ENCODE measurements around the gene PTPRM.

The PTPRM gene

GRCh38 chr18:7786569-7786968, 219.5 kb downstream of the PTPRM start:
- H3K9me3 ChIP-seq (ENCODE audit: control insufficient read depth, insufficient read depth, low read length): no peaks in the 10 kb centered on the region
- no peak overlapping the region for H3K9ac ChIP-seq (ENCODE audit: low read depth, low read length)
- H3K36me3 ChIP-seq (ENCODE audit: insufficient read depth, low read length): no peaks in the 10 kb centered on the region
- H3K4me1 ChIP-seq (ENCODE audit: insufficient read depth, low read length): peaks cover 14% of the 10 kb centered on the region; the same call in 1 of the 2 replicates

- no peaks in the 10 kb centered on the region for H3K36me3 ChIP-seq (ENCODE audit: insufficient read depth, low read length)
- no peak overlapping the region for H3K9ac ChIP-seq (ENCODE audit: low read depth, low read length)
- H3K9me3 ChIP-seq (ENCODE audit: control insufficient read depth, insufficient read depth, low read length): no peaks in the 10 kb centered on the region
- H3K4me1 ChIP-seq (ENCODE audit: insufficient read depth, low read length): peaks cover 14% of the 10 kb centered on the region; the same call in 1 of the 2 replicates
Measured at GRCh38 chr18:7787339-7787738, 220.2 kb downstream of the PTPRM start.

GRCh38 chr18:7789856-7790552, 222.9 kb downstream of the PTPRM start:
- no peaks in the 10 kb centered on the region for H3K36me3 ChIP-seq (ENCODE audit: insufficient read depth, low read length)
- H3K9me3 ChIP-seq (ENCODE audit: control insufficient read depth, insufficient read depth, low read length): no peaks in the 10 kb centered on the region
- peaks cover 14% of the 10 kb centered on the region; the same call in 1 of the 2 replicates for H3K4me1 ChIP-seq (ENCODE audit: insufficient read depth, low read length)
- no peak overlapping the region for H3K9ac ChIP-seq (ENCODE audit: low read depth, low read length)

GRCh38 chr18:7793100-7793499, 226.0 kb downstream of the PTPRM start:
- peaks cover 14% of the 10 kb centered on the region; the same call in 1 of the 2 replicates for H3K4me1 ChIP-seq (ENCODE audit: insufficient read depth, low read length)
- no peak overlapping the region for H3K9ac ChIP-seq (ENCODE audit: low read depth, low read length)
- no peaks in the 10 kb centered on the region for H3K9me3 ChIP-seq (ENCODE audit: control insufficient read depth, insufficient read depth, low read length)
- H3K36me3 ChIP-seq (ENCODE audit: insufficient read depth, low read length): no peaks in the 10 kb centered on the region

- Histone ChIP-seq H3K36me3 (ENCODE audit: insufficient read depth, low read length) (no peaks in the 10 kb centered on the region), H3K9me3 (ENCODE audit: control insufficient read depth, insufficient read depth, low read length) (no peaks in the 10 kb centered on the region), H3K4me1 (ENCODE audit: insufficient read depth, low read length) (peaks cover 6% of the 10 kb centered on the region; the same call in 1 of the 2 replicates), H3K9ac (ENCODE audit: low read depth, low read length) (no peak overlapping the region)
Measured at GRCh38 chr18:7803956-7804469, 236.9 kb downstream of the PTPRM start.

GRCh38 chr18:7805096-7805495, 238.0 kb downstream of the PTPRM start:
- Histone ChIP-seq H3K9ac (ENCODE audit: low read depth, low read length) (no peak overlapping the region), H3K36me3 (ENCODE audit: insufficient read depth, low read length) (no peaks in the 10 kb centered on the region), H3K4me1 (ENCODE audit: insufficient read depth, low read length) (peaks cover 11% of the 10 kb centered on the region), H3K9me3 (ENCODE audit: control insufficient read depth, insufficient read depth, low read length) (no peaks in the 10 kb centered on the region)

- Histone ChIP-seq H3K36me3 (ENCODE audit: insufficient read depth, low read length) (no peaks in the 10 kb centered on the region), H3K9me3 (ENCODE audit: control insufficient read depth, insufficient read depth, low read length) (no peaks in the 10 kb centered on the region), H3K4me1 (ENCODE audit: insufficient read depth, low read length) (peaks cover 11% of the 10 kb centered on the region), H3K9ac (ENCODE audit: low read depth, low read length) (no peak overlapping the region)
Measured at GRCh38 chr18:7805880-7806279, 238.8 kb downstream of the PTPRM start.

GRCh38 chr18:7807936-7808453, 240.9 kb downstream of the PTPRM start:
- Histone ChIP-seq H3K9me3 (ENCODE audit: control insufficient read depth, insufficient read depth, low read length) (no peaks in the 10 kb centered on the region), H3K36me3 (ENCODE audit: insufficient read depth, low read length) (no peaks in the 10 kb centered on the region), H3K9ac (ENCODE audit: low read depth, low read length) (no peak overlapping the region), H3K4me1 (ENCODE audit: insufficient read depth, low read length) (peaks cover 11% of the 10 kb centered on the region)

GRCh38 chr18:7808992-7809391, 241.9 kb downstream of the PTPRM start:
- Histone ChIP-seq H3K4me1 (ENCODE audit: insufficient read depth, low read length) (peaks cover 11% of the 10 kb centered on the region), H3K9ac (ENCODE audit: low read depth, low read length) (no peak overlapping the region), H3K36me3 (ENCODE audit: insufficient read depth, low read length) (no peaks in the 10 kb centered on the region), H3K9me3 (ENCODE audit: control insufficient read depth, insufficient read depth, low read length) (peaks cover 5% of the 10 kb centered on the region; the same call in 1 of the 2 replicates)

- no peak overlapping the region for H3K9ac ChIP-seq (ENCODE audit: low read depth, low read length)
Measured at GRCh38 chr18:7809455-7809854, 242.3 kb downstream of the PTPRM start.

GRCh38 chr18:7809978-7810377, 242.9 kb downstream of the PTPRM start:
- Histone ChIP-seq H3K4me1 (ENCODE audit: insufficient read depth, low read length) (peaks cover 11% of the 10 kb centered on the region), H3K36me3 (ENCODE audit: insufficient read depth, low read length) (no peaks in the 10 kb centered on the region), H3K9ac (ENCODE audit: low read depth, low read length) (no peak overlapping the region), H3K9me3 (ENCODE audit: control insufficient read depth, insufficient read depth, low read length) (peaks cover 12% of the 10 kb centered on the region; the same call in 1 of the 2 replicates)

More at GRCh38 chr18:7809455-7809854, 242.3 kb downstream of the PTPRM start:
- no peaks in the 10 kb centered on the region for H3K36me3 ChIP-seq (ENCODE audit: insufficient read depth, low read length)
- peaks cover 10% of the 10 kb centered on the region; the same call in 1 of the 2 replicates for H3K9me3 ChIP-seq (ENCODE audit: control insufficient read depth, insufficient read depth, low read length)
- peaks cover 11% of the 10 kb centered on the region for H3K4me1 ChIP-seq (ENCODE audit: insufficient read depth, low read length)

GRCh38 chr18:7812431-7813063, 245.4 kb downstream of the PTPRM start:
- Histone ChIP-seq H3K4me1 (ENCODE audit: insufficient read depth, low read length) (peaks cover 11% of the 10 kb centered on the region), H3K9ac (ENCODE audit: low read depth, low read length) (no peak overlapping the region), H3K9me3 (ENCODE audit: control insufficient read depth, insufficient read depth, low read length) (peaks cover 19% of the 10 kb centered on the region; the same call in 1 of the 2 replicates), H3K36me3 (ENCODE audit: insufficient read depth, low read length) (no peaks in the 10 kb centered on the region)

GRCh38 chr18:7813131-7813530, 246.0 kb downstream of the PTPRM start:
- H3K9ac ChIP-seq (ENCODE audit: low read depth, low read length): no peak overlapping the region
- H3K36me3 ChIP-seq (ENCODE audit: insufficient read depth, low read length): no peaks in the 10 kb centered on the region
- H3K9me3 ChIP-seq (ENCODE audit: control insufficient read depth, insufficient read depth, low read length): peaks cover 19% of the 10 kb centered on the region; the same call in 1 of the 2 replicates
- H3K4me1 ChIP-seq (ENCODE audit: insufficient read depth, low read length): peaks cover 11% of the 10 kb centered on the region

GRCh38 chr18:7814754-7815315, 247.7 kb downstream of the PTPRM start:
- Histone ChIP-seq H3K9ac (ENCODE audit: low read depth, low read length) (no peak overlapping the region), H3K9me3 (ENCODE audit: control insufficient read depth, insufficient read depth, low read length) (peaks cover 19% of the 10 kb centered on the region; the same call in 1 of the 2 replicates), H3K4me1 (ENCODE audit: insufficient read depth, low read length) (no peaks in the 10 kb centered on the region), H3K36me3 (ENCODE audit: insufficient read depth, low read length) (no peaks in the 10 kb centered on the region)

Data from ES-I3 (cell line).